Subcutaneous abdominal adipose tissue (tissue), 5 donors: ENCODE results near the gene CMIP.

Experiments used
- H3K27ac ChIP-seq: one replicate; pipeline ENCODE4 v1.7.0; 2013; ENCODE audit warnings: low read depth, mild to moderate bottlenecking, inconsistent platforms, low read length, moderate library complexity
- H3K27me3 ChIP-seq, 5 donors: one replicate each; pipeline ENCODE4 v1.7.0; 2013; ENCODE audit warnings: low read length in 5 of 5, inconsistent platforms in 1 of 5; ENCODE audit not compliant: control insufficient read depth in 5 of 5, insufficient read depth in 4 of 5
- H3K36me3 ChIP-seq, 5 donors: one replicate each; pipeline ENCODE4 v1.7.0; 2013; ENCODE audit warnings: low read length in 5 of 5; ENCODE audit not compliant: control insufficient read depth in 5 of 5, insufficient read depth in 5 of 5
- H3K4me1 ChIP-seq, 5 donors: one replicate each; pipeline ENCODE4 v1.7.0; 2013; ENCODE audit warnings: low read length in 5 of 5, mild to moderate bottlenecking in 3 of 5, moderate library complexity in 1 of 5; ENCODE audit not compliant: control insufficient read depth in 5 of 5, insufficient read depth in 5 of 5
- H3K4me3 ChIP-seq, 5 donors: one replicate each; pipeline ENCODE4 v1.7.0; 2013; ENCODE audit warnings: low read length in 5 of 5, low read depth in 1 of 5
- H3K9ac ChIP-seq, 5 donors: one replicate each; pipeline ENCODE4 v1.7.0; 2013; ENCODE audit warnings: low read length in 5 of 5, mild to moderate bottlenecking in 4 of 5, moderate library complexity in 3 of 5
- H3K9me3 ChIP-seq, 5 donors: one replicate each; pipeline ENCODE4 v1.7.0; 2013; ENCODE audit warnings: low read length in 5 of 5; ENCODE audit not compliant: control insufficient read depth in 5 of 5
- donor health status: healthy.
- donor health status: healthy.
- donor health status: healthy.
- donor health status: healthy.
- donor health status: healthy.

Gene CMIP

GRCh38 chr16:81461766-81462165, 17.2 kb downstream of the CMIP start:
- no peak overlapping the region for H3K27ac ChIP-seq

DNA sequence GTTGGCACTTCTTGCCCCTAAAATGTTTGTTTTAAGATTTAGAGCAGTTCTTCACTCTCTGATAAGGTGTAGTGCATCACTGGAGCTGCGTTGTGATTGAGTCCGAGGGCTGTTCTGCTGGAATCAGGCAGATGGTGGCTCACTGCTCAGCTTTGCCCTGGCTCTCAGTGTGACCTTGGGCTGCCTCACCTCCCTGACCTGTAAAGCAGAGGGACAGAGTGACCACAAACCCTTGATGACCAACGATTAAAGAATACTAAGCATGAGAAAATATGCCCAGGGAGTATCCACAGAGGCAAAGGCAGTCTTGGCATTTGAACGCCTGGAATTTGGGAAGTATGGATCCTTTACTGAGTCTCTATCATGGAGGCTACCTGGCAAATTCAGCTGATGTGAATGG, 18.1 kb downstream of the CMIP start:
- H3K27ac ChIP-seq, result no peak overlapping the region
- H3K27me3 ChIP-seq, result no peaks in the 10 kb centered on the region
- no peak overlapping the region for H3K9ac ChIP-seq
- no peaks in the 10 kb centered on the region for H3K9me3 ChIP-seq
- H3K36me3 ChIP-seq, result peaks cover 0 to 6% (median 3%) of the 10 kb centered on the region in 5 donors
- H3K4me3 ChIP-seq, result no peak overlapping the region
- H3K4me1 ChIP-seq, result peaks cover 2 to 67% (median 55%) of the 10 kb centered on the region in 5 donors

More at GRCh38 chr16:81461766-81462165, 17.2 kb downstream of the CMIP start:
- Histone ChIP-seq H3K9ac (peak overlapping the region in 1 of 5 donors; percentile 32), H3K36me3 (peaks cover 0 to 9% (median 3%) of the 10 kb centered on the region in 5 donors), H3K27me3 (no peaks in the 10 kb centered on the region), H3K4me3 (no peak overlapping the region), H3K4me1 (peaks cover 1 to 72% (median 54%) of the 10 kb centered on the region in 5 donors), H3K9me3 (no peaks in the 10 kb centered on the region)

GRCh38 chr16:81463296-81463890, 18.8 kb downstream of the CMIP start:
- Histone ChIP-seq H3K4me3 (no peak overlapping the region), H3K36me3 (peaks cover 0 to 6% (median 3%) of the 10 kb centered on the region in 5 donors), H3K27me3 (no peaks in the 10 kb centered on the region), H3K9ac (no peak overlapping the region), H3K4me1 (peaks cover 2 to 62% (median 47%) of the 10 kb centered on the region in 5 donors), H3K9me3 (no peaks in the 10 kb centered on the region), H3K27ac (no peak overlapping the region)

GRCh38 chr16:81464279-81464678, 19.7 kb downstream of the CMIP start:
- H3K27me3 ChIP-seq, result no peaks in the 10 kb centered on the region
- H3K4me3 ChIP-seq, result no peak overlapping the region
- no peaks in the 10 kb centered on the region for H3K36me3 ChIP-seq
- H3K9me3 ChIP-seq, result no peaks in the 10 kb centered on the region
- no peak overlapping the region for H3K9ac ChIP-seq
- H3K27ac ChIP-seq, result no peak overlapping the region
- H3K4me1 ChIP-seq, result peaks cover 4 to 64% (median 49%) of the 10 kb centered on the region in 5 donors

- H3K27me3 ChIP-seq, result no peaks in the 10 kb centered on the region
- H3K27ac ChIP-seq, result no peak overlapping the region
- no peak overlapping the region for H3K9ac ChIP-seq
- H3K36me3 ChIP-seq, result no peaks in the 10 kb centered on the region
- H3K4me1 ChIP-seq, result peaks cover 6 to 65% (median 52%) of the 10 kb centered on the region in 5 donors
- H3K4me3 ChIP-seq, result no peak overlapping the region
- no peaks in the 10 kb centered on the region for H3K9me3 ChIP-seq
These were observed 20.9 kb downstream of the CMIP start for GRCh38 chr16:81465375-81465943.

- Histone ChIP-seq H3K9me3 (no peaks in the 10 kb centered on the region), H3K9ac (peak overlapping the region in 1 of 5 donors; percentile 10), H3K27me3 (no peaks in the 10 kb centered on the region), H3K4me1 (peaks cover 6 to 64% (median 54%) of the 10 kb centered on the region in 5 donors), H3K36me3 (peaks cover 0 to 6% (median 4%) of the 10 kb centered on the region in 5 donors), H3K4me3 (no peak overlapping the region), H3K27ac (peak overlapping the region; percentile 61)
These were observed 21.9 kb downstream of the CMIP start for GRCh38 chr16:81466356-81466980.

DNA sequence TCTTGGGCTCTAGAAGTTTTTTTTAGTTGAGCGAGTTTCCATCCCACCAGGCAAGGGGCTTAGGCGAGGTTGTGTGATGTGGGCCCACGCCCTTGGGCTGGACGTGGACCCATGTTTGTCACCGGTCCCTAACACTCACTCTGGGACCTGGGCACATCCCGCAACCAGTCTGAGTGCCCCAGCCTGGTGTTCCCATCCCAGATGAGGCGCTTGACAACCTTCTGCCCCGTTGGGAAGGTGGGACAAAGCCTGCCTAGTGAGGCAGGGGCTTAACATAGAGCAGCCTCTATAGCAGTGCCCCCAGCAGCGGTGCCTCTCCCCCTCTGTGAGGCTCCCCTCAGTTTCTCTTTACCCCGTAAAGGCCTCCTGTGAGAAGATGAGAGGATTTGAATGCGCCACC, 22.5 kb downstream of the CMIP start:
- Histone ChIP-seq H3K9me3 (no peaks in the 10 kb centered on the region), H3K4me3 (no peak overlapping the region), H3K4me1 (peaks cover 6 to 64% (median 53%) of the 10 kb centered on the region in 5 donors), H3K27me3 (no peaks in the 10 kb centered on the region), H3K27ac (peak overlapping the region; percentile 61), H3K9ac (no peak overlapping the region), H3K36me3 (peaks cover 0 to 9% (median 6%) of the 10 kb centered on the region in 5 donors)

DNA sequence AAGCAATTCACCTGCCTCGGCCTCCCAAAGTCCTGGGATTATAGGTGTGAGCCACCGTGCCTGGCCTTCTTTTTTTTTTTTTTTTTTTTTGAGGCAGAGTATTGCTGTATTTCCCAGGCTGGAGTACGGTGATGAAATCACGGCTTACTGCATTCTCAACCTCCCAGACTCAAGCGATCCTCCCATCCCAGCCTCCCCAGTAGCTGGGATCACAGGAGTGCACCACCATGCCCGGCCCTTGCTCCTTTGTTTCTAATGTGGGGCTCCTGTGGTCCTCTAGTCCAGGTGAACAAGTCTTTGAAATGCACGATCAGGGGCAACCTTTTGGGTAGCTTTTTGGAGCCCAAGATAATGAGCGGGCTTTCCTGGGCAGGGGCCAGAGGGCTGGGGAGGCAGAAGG, 23.2 kb downstream of the CMIP start:
- Histone ChIP-seq H3K4me1 (peaks cover 6 to 64% (median 51%) of the 10 kb centered on the region in 5 donors), H3K36me3 (peaks cover 0 to 12% (median 9%) of the 10 kb centered on the region in 5 donors)

DNA sequence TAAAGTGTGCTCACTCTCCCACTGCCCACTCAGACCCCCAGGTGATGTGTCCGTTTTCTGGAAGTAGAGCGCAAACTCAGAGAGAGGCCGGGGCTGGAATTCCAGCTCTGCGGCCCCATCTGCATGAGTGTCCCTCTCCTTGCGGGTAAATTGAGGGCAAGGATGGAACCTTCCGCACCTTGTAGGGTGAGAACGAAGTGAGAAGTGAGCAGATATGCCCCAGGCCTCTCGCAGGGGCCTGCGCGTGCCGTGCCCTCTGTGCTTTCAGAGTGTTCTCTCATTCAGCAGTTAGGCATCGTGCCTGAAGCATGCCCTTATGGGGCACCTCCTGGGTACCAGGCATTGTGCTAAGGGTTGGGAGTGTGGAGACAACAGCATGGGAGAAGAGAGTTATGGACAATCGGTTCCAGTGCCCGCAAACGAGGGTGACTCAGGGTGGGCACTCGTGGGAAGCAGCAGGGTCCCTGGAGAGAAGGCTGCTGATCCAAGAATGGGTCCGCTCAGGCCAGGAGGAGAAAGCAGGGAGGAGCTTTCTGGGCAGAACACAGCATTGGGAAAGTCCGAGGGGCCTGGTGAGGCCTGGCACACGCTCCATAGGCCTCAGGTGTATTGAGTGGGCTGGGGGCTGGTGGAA, 23.8 kb downstream of the CMIP start:
- Histone ChIP-seq H3K9ac (no peak overlapping the region), H3K27me3 (no peaks in the 10 kb centered on the region), H3K4me1 (peaks cover 7 to 64% (median 51%) of the 10 kb centered on the region in 5 donors), H3K36me3 (peaks cover 0 to 12% (median 9%) of the 10 kb centered on the region in 5 donors), H3K4me3 (no peak overlapping the region), H3K27ac (no peak overlapping the region), H3K9me3 (no peaks in the 10 kb centered on the region)

More for the DNA sequence above, 23.2 kb downstream of the CMIP start:
- Histone ChIP-seq H3K9me3 (no peaks in the 10 kb centered on the region), H3K27ac (no peak overlapping the region), H3K27me3 (no peaks in the 10 kb centered on the region), H3K9ac (no peak overlapping the region), H3K4me3 (no peak overlapping the region)
